Pulmonary artery endothelial cell (primary cell): ENCODE results near the gene METRN. TPM values are rescaled to one million over a fixed set of nuclear protein-coding genes. Genes with fewer than 3 reads are reported as not detected.
"Not testable (repeated sequence)": the region's sequence is repeated elsewhere in the genome, so short reads cannot be mapped to it uniquely, and the experiment has no call there.

ENCODE experiments used
- DNase-seq: peaks from one replicate; pipeline ENCODE4 v3.0.0-alpha.2; 2011; ENCODE audit warnings: low read depth, low spot score
- total RNA-seq: library from RNA; depleted of rRNA; stranded (reverse); fragments of >200 nt; gene quantifications from 2 replicates; pipeline ENCODE4 v1.2.3, GENCODE V29; 2014

Gene METRN
- total RNA-seq, 1 donor from 2014 or later: 68.3 TPM

GRCh38 chr16:708959-709358 is 6.0 kb upstream of the METRN start:
- no peak for DNase-seq

- no peak for DNase-seq
Observed at GRCh38 chr16:709566-710499, 5.1 kb upstream of the METRN start.

GRCh38 chr16:710500-711075 is 4.3 kb upstream of the METRN start:
- no peak for DNase-seq

- DNase-seq: no peak
Observed at GRCh38 chr16:711084-711483, 3.8 kb upstream of the METRN start.

- DNase-seq: no peak
Observed at GRCh38 chr16:711548-712320, 3.2 kb upstream of the METRN start.

GRCh38 chr16:712740-713250 is 2.1 kb upstream of the METRN start:
- DNase-seq: not testable (repeated sequence)

- no peak for DNase-seq
Observed at GRCh38 chr16:714079-714478, 839 bp upstream of the METRN start.

GRCh38 chr16:715477-716199 is 720 bp downstream of the METRN start:
- no peak for DNase-seq

GRCh38 chr16:716200-716568 is 1.3 kb downstream of the METRN start:
- no peak for DNase-seq

GRCh38 chr16:716768-717325 is 1.9 kb downstream of the METRN start:
- DNase-seq: no peak

GRCh38 chr16:717450-718245 is 2.7 kb downstream of the METRN start:
- DNase-seq: no peak

GRCh38 chr16:718389-718788 is 3.5 kb downstream of the METRN start:
- DNase-seq: no peak

GRCh38 chr16:718922-719321 is 4.0 kb downstream of the METRN start:
- DNase-seq: no peak

- no peak for DNase-seq
Observed at GRCh38 chr16:719815-720446, 5.0 kb downstream of the METRN start.

GRCh38 chr16:720447-720989 is 5.6 kb downstream of the METRN start:
- no peak for DNase-seq

- no peak for DNase-seq
Observed at GRCh38 chr16:720990-721764, 6.3 kb downstream of the METRN start, which contains the start of gene ANTKMT. ANTKMT (plus strand) TSS chr16:721146; CDS start chr16:721275, 129 bp downstream.

GRCh38 chr16:721765-722540 is 7.0 kb downstream of the METRN start:
- no peak for DNase-seq
